Adrenal gland (tissue), 5 donors: ENCODE results near the gene TBC1D1.

Experiments used
- POLR2A ChIP-seq, 2 donors: fragments of 450-650 bp; IDR thresholded peaks; one replicate each; pipeline ENCODE4 v1.6.1; 2017; ENCODE audit warnings: antibody characterized with exemption in 2 of 2, mild to moderate bottlenecking in 2 of 2, moderate library complexity in 1 of 2
- TF ChIP-seq, protein P1 (sequence below), 6 experiments: fragments of 450-650 bp in 4 of 6; fragments of 200-600 bp in 2 of 6; sonication (generic) in 1 of 6; IDR thresholded peaks; 1 replicate in 5 of 6; 2 replicates in 1 of 6; pipeline versions ENCODE4 v1.5.1 to v1.8.0; 2016 to 2021; ENCODE audit warnings: antibody characterized with exemption in 6 of 6, mild to moderate bottlenecking in 2 of 6, moderate library complexity in 1 of 6
- donor health status: DM: no; HTN: no; CAD: no.

DNA sequence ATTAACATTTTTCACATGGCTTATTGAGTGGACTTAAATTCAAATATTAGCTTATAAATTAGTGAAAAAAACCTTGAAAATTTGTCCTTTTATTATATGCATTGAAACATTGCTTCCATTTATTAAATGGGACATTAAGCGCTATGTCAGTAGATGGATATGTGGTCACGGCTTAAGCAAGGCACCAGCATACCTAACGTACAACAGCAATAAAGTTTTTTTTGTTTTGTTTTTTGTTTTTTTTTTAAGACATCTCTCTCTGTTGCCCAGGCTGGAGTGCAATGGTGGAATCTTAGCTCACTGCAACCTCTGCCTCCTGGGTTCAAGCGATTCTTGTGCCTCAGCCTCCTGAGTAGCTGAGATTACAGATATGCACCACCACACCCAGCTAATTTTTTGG is 32.8 kb upstream of the TBC1D1 start:
- TF ChIP-seq, protein P1, sequence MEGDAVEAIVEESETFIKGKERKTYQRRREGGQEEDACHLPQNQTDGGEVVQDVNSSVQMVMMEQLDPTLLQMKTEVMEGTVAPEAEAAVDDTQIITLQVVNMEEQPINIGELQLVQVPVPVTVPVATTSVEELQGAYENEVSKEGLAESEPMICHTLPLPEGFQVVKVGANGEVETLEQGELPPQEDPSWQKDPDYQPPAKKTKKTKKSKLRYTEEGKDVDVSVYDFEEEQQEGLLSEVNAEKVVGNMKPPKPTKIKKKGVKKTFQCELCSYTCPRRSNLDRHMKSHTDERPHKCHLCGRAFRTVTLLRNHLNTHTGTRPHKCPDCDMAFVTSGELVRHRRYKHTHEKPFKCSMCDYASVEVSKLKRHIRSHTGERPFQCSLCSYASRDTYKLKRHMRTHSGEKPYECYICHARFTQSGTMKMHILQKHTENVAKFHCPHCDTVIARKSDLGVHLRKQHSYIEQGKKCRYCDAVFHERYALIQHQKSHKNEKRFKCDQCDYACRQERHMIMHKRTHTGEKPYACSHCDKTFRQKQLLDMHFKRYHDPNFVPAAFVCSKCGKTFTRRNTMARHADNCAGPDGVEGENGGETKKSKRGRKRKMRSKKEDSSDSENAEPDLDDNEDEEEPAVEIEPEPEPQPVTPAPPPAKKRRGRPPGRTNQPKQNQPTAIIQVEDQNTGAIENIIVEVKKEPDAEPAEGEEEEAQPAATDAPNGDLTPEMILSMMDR (IDR thresholded peaks at IDR 0.05) = no peak
- no peak for TF ChIP-seq POLR2A (IDR thresholded peaks at IDR 0.05)
